Measurements from ENCODE around the gene HOXD3. TPM values are rescaled to one million over a fixed set of nuclear protein-coding genes. Genes with fewer than 3 reads are reported as not detected.
A peak's percentile ranks its signal among the peaks of the same experiment; 100 is the strongest.

Gene HOXD3
- total and polyA plus RNA-seq, 9 donors = 6.7 to 18.7 (median 14.8) TPM

DNA sequence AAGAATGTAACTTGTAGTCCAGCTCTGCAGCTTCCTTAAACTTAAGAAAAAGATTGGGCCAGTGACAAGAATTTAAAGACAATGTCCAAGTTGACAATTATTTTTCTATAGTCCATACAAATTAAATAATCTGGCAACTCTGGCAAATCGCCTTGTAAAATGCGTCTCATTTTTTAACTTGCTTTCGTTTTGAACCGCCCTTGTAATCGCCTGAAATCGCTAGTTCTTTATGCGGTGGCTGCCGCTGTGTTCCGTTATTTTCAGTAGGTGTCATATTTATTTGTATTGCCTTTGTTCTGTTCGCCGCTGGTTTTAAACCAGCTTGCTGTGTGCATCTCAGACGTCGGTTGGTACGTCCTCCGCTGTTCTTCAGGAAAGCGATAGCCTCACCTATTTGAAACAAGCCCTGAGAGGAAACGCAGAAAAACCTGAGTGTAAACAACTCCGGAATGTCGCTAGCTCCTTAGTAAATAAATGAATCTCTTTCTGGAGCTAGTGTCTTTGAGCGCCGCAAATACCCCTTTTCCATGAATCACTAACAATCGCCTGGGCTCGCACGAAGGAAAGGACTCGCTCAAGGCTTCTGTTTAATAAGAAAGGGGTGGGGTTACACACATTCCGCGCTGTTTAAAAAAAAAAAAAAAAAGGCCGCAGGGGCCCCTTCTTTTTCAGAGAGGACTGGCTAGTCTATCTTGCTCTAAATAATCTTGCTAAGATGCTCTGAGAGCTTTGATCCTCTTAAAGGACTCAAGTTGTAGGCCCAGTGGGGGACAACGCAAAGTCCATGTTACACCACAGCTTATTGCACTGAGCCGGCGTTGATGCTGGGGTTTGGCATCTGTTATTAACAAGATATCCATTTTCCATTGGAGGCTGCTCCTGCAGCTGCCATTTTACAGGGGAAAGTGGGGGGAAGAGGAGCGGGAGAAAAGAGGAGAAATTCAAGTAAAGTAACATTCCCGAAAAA is 24.6 kb upstream of the HOXD3 start:
- H3K27me3 ChIP-seq = no peaks in the 10 kb centered on the region
- intact Hi-C loops (cut with DNase I) = loop anchor here in 1 of 4 donors (10.0 kb wide), 1 partner anchor 1132 kb away; the partner anchor contains the start of gene NFE2L2
- TF ChIP-seq, protein P1, sequence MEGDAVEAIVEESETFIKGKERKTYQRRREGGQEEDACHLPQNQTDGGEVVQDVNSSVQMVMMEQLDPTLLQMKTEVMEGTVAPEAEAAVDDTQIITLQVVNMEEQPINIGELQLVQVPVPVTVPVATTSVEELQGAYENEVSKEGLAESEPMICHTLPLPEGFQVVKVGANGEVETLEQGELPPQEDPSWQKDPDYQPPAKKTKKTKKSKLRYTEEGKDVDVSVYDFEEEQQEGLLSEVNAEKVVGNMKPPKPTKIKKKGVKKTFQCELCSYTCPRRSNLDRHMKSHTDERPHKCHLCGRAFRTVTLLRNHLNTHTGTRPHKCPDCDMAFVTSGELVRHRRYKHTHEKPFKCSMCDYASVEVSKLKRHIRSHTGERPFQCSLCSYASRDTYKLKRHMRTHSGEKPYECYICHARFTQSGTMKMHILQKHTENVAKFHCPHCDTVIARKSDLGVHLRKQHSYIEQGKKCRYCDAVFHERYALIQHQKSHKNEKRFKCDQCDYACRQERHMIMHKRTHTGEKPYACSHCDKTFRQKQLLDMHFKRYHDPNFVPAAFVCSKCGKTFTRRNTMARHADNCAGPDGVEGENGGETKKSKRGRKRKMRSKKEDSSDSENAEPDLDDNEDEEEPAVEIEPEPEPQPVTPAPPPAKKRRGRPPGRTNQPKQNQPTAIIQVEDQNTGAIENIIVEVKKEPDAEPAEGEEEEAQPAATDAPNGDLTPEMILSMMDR (IDR thresholded peaks at IDR 0.05) = no peak
- TF ChIP-seq POLR2A (IDR thresholded peaks at IDR 0.05) (no peak), EP300 (IDR thresholded peaks at IDR 0.05) (no peak)
- WGBS, 3 donors = 5 to 18% (median 11%) methylated on average over 33 of the region's 33 CpGs
- H3K9me3 ChIP-seq = no peaks in the 10 kb centered on the region
- peak overlapping the region; percentile 10 to 99 for H3K27ac ChIP-seq
- H3K4me1 ChIP-seq (ENCODE audit: insufficient read depth) = peaks cover 17% of the 10 kb centered on the region
- H3K4me3 ChIP-seq = peak overlapping the region; percentile 55
- peak in 1 of 5 donors; percentile 28 for DNase-seq
- H3K36me3 ChIP-seq = no peaks in the 10 kb centered on the region

DNA sequence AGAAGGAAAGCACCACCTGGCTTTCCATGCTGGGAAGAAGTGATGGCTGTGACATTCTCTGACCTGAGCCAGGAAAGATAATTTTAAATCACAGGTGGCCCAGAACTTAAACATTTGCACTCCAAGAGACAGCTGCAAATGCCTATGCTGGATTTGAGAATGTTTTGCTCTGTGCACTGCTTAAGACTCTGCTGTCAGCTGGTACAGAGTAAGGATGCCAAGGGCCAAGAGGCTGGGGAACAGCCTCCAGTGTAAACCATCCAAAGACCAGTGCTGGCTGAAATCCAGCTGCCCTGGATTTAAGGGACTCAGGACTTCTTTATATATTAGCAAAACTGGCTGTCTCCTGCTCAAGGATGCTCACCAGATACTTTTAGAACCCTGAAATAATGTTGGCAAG is 23.7 kb upstream of the HOXD3 start:
- H3K27ac ChIP-seq = peak overlapping the region; percentile 6 to 99

DNA sequence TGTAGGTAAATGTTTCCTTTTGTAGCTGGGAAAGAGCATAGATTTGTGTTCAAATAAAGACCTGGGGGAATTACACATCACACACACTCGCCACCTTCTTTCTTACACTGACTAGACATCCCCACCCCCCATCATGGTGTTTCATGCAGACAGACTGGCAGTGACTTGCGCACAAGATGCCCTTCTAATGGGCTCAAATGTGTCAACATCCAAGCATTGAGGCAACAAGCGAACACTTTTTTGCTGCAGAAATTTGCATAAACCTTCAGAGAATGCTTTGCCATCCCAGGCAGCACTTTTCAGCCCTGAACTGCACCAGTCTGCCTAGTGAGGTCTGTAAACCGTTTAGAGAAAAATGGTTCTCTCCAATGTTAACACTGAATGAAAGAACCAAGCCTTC is 23.1 kb upstream of the HOXD3 start:
- no peak for TF ChIP-seq EP300 (IDR thresholded peaks at IDR 0.05)
- TF ChIP-seq, protein P1 (IDR thresholded peaks at IDR 0.05) = no peak
- no peak for TF ChIP-seq POLR2A (IDR thresholded peaks at IDR 0.05)
- Histone ChIP-seq H3K27ac (peak overlapping the region in 1 of 2 donors; percentile 99), H3K4me3 (no peak overlapping the region), H3K4me1 (ENCODE audit: insufficient read depth) (peaks cover 16% of the 10 kb centered on the region), H3K27me3 (no peaks in the 10 kb centered on the region), H3K36me3 (no peaks in the 10 kb centered on the region), H3K9me3 (no peaks in the 10 kb centered on the region)
- WGBS, 3 donors = 72 to 79% (median 78%) methylated on average over 4 of the region's 4 CpGs
- intact Hi-C loops (cut with DNase I) = loop anchor here in 1 of 4 donors (10.0 kb wide), 1 partner anchor 1131 kb away; the partner anchor contains the start of gene NFE2L2
- DNase-seq = no peak

More for the DNA sequence above, 23.7 kb upstream of the HOXD3 start:
- no peaks in the 10 kb centered on the region for H3K9me3 ChIP-seq
- intact Hi-C loops (cut with DNase I) = loop anchor here in 1 of 4 donors (10.0 kb wide), 1 partner anchor 1131 kb away; the partner anchor contains the start of gene NFE2L2
- no peaks in the 10 kb centered on the region for H3K36me3 ChIP-seq
- DNase-seq = peak in 2 of 5 donors; percentile 45 to 61
- TF ChIP-seq EP300 (IDR thresholded peaks at IDR 0.05) (no peak), POLR2A (IDR thresholded peaks at IDR 0.05) (no peak)
- TF ChIP-seq, protein P1 (IDR thresholded peaks at IDR 0.05) = no peak
- no peaks in the 10 kb centered on the region for H3K27me3 ChIP-seq
- H3K4me3 ChIP-seq = no peak overlapping the region
- peaks cover 16% of the 10 kb centered on the region for H3K4me1 ChIP-seq (ENCODE audit: insufficient read depth)

DNA sequence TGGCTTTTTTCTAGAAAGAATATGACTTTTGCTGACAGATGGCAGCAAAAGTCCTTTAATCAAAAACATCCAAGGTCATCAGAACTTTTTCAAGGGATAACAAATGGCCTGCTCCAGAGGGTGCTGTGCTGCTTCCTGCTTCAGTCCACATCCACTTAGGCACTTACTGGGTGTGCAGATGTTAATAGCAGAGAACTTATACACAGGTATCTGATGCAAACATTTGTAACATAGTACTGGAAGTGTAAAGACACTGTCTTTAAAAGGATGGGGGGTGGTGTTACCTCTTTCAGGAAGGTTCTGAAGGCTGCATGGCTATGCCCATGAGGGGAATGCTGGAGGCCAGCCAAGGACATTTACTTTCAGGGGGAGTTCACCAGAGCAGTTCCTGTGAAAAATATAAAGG is 22.1 kb upstream of the HOXD3 start:
- Histone ChIP-seq H3K36me3 (no peaks in the 10 kb centered on the region), H3K9me3 (no peaks in the 10 kb centered on the region), H3K4me3 (no peak overlapping the region), H3K4me1 (ENCODE audit: insufficient read depth) (peaks cover 16% of the 10 kb centered on the region), H3K27ac (peak overlapping the region; percentile 93 to 99), H3K27me3 (no peaks in the 10 kb centered on the region)
- intact Hi-C loops (cut with DNase I) = loop anchor here in 1 of 4 donors (10.0 kb wide), 1 partner anchor 1130 kb away; the partner anchor contains the start of gene NFE2L2
- peak in 3 of 5 donors; percentile 34 to 64 (median 53) for DNase-seq
- TF ChIP-seq, protein P1 (IDR thresholded peaks at IDR 0.05) = no peak
